ENCODE measurements around the gene SMARCB1.

SMARCB1 gene

GRCh38 chr22:23800297-23801237, 13.8 kb downstream of the SMARCB1 start:
- peak in 2 of 10 donors; percentile 47 to 63 for DNase-seq
- intact Hi-C loops (cut with DNase I) = no loop called here

DNA sequence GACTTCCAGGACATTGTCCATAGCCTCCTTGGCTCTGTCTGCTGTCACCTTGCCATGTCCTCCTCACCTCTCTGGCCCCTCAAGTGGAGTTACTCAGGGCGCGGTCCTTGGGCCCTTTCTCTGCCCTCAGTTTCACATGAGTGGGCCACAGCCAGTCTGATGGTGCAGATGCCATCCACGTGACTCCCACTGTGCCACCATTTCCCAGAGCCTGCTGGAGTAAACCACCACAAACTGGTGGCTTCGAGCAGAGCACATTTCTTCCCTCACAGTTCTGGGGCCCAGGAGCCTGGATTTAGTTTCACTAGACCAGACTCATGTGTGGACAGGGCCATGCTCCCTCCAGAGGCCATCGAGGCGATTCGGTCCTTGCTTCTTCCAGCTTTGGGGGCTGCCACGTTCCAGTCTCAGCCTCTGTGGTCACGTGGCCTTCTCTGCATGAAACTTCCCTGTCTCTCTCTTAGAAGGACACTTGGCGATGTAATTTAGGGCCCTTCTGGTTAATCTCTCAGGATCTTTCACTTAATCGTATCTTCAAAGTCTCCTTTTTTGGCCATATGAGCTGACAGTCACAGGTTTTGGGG, 14.6 kb downstream of the SMARCB1 start:
- intact Hi-C loops (cut with DNase I) = no loop called here
- peak in 2 of 10 donors; percentile 20 to 39 for DNase-seq

DNA sequence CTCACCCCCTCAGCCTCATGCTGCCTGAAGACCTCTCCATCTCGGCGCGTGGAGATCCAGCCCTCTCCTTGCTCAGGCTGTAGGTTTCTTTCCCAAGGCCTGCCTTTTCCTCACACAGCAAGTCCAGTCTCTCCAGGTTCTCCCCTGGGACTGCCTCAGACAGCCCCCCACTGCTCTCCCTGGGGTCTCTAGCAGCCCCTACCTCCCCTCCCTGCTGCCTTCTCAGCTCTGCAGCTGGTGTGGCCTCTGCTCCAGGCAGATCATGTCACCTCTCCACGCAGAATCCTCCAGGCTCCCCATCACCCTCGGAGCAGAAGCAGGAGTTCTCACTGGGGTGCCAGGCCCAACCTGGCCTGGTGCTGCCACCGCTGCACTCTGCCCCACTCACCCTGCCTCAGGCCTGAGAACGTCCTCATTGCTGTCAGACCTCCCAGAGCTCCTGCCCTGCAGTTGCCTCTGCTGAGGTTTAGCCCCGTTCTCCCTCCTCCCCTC, 15.2 kb downstream of the SMARCB1 start:
- intact Hi-C loops (cut with DNase I) = no loop called here

DNA sequence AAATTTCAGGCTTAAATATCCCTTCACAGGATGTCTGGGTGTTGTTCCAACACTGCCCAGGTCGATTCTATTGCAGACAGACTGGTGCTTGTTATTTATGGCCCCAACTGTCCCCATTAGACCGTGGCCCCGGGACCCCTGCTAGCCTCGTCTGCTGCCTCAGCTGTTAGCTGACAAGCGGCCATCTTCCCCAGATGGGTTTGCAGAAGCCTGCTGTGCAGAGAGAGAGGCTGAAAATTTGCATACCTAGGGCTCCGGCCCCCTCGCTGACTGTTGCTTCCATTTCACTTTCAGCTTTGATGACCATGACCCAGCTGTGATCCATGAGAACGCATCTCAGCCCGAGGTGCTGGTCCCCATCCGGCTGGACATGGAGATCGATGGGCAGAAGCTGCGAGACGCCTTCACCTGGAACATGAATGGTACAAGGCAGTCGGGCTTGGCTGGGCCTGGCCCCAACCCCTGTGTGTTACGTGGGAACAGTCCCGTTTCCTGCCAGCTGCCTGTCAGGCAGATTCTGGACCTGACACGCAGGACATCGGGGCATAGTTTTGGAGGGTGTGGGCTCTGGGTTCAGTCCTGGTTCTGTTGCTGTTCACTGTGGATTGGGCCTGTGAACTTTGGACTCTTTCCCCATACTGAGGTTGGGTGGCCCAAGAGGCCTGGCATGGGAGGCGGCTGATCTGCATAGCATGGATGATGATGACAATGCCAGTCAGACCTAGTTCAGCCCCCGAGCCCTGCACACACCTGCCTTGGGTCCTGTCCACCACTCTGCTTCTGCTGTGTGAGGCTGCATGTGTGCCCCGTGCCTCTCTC, 16.4 kb downstream of the SMARCB1 start:
- DNase-seq = peak in 3 of 10 donors; percentile 59 to 73 (median 62)
- intact Hi-C loops (cut with DNase I) = no loop called here

More for the DNA sequence above, 15.2 kb downstream of the SMARCB1 start:
- DNase-seq = peak in 2 of 10 donors; percentile 58 to 59

DNA sequence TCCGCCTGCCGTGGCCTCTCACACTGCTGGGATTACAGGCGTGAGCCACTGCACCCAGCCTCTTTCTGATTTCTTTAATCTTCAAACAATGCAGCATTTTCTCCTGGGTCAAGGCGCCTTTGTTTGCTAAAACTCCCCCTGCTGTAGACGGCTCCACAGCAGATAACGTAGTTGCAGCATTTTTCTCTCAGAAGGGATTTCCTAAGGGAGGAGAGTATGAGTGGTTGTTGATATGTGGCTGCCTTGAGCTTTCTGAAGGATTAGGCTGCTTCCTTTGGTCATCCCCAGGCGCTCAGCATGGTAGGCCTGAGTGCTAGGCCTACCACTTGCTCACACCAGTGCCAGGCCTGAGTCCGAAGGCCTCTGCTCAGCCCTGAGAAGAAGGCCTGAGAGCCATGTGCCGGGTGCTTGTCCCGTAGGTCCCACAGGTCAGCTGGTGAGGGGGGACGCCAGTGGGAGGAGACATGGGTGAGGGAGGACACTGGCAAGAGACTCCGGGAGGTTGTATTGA, 18.1 kb downstream of the SMARCB1 start:
- intact Hi-C loops (cut with DNase I) = no loop called here
- peak in 3 of 10 donors; percentile 10 to 42 (median 22) for DNase-seq

DNA sequence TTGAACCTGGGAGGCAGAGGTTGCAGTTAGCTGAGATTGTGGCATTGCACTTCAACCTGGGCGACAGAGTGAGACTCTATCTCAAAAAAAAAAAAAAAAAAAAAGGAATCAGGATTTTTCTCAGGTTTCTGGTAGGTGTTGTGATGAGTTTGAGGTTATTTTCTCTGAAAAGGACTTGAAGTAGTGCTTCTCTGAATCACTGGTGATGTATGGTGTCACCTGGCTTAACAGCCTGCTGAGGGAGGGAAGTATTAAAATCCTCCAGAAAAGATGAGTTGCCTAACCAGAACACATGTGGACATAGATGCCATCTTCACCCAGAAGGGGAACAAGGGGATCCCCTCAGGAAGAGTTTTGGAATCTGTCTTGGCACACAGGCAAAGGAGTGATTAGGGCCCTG, 20.1 kb downstream of the SMARCB1 start:
- intact Hi-C loops (cut with DNase I) = no loop called here
- no peak for DNase-seq

- intact Hi-C loops (cut with DNase I) = no loop called here
Measured at GRCh38 chr22:23812378-23812777, 25.6 kb downstream of the SMARCB1 start.

DNA sequence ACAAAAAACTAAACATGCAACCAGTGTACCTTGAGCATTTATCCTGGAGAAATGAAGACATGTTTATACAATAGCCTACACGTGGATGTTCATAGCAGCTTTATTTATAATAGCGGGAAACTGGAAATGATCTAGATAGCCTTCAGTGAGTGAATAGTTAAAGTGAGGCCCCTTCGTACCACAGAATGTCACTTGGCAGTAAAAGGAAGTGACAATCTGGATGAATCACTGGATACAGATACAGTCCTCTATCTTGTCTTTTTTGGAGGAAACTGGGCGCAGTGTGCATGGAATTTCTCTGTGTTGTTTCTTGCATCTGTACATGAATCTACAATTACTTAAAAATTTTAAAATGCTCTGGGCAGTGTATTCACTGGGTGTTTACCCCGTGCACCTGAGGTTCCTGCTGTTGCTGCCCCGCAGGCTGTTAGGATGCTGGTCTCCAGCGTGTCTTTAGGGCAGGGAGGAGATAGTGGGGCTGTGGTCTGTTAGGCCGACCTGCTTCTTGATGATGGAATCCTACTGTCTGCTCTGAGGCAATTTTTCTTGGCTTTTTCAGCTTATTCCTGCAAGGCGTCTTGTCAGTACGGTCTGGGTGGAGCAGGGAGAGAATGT, 28.9 kb downstream of the SMARCB1 start:
- intact Hi-C loops (cut with DNase I) = no loop called here
- peak in 1 of 10 donors; percentile 24 for DNase-seq

More at GRCh38 chr22:23812378-23812777, 25.6 kb downstream of the SMARCB1 start:
- DNase-seq = no peak

DNA sequence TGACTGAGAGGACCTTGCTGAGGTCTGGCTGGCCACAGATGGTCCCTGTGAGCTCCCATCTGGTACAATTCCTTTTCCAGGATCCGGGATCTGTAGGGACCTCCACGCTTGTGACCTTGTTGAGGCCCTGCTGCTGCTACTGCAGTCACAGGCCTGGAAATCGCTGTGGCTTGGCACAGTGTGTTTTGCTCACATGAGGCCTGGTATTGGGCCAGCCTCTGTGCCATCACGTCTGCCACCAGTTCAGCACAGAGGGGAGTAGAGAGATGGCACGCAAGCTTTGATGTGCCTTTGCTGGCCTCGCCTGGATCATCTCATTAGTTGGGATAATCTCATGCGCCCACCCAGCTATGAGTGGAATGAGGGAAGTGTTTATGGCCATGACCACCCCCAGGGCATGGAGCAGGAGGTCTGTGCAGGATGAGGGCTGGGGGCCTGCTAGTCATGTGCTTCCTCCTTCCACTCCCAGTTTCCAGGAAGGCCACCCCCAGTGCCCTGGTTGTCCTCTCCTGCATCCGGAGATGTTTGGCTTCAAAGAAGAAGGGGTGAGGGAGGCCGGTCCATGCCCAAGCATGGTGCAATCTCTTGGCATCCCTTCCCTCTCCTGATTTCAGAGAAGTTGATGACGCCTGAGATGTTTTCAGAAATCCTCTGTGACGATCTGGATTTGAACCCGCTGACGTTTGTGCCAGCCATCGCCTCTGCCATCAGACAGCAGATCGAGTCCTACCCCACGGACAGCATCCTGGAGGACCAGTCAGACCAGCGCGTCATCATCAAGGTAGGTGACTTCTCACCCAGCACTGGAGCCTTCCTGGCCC, 29.6 kb downstream of the SMARCB1 start:
- DNase-seq = peak in 9 of 10 donors; percentile 43 to 92 (median 59)
- intact Hi-C loops (cut with DNase I) = no loop called here

DNA sequence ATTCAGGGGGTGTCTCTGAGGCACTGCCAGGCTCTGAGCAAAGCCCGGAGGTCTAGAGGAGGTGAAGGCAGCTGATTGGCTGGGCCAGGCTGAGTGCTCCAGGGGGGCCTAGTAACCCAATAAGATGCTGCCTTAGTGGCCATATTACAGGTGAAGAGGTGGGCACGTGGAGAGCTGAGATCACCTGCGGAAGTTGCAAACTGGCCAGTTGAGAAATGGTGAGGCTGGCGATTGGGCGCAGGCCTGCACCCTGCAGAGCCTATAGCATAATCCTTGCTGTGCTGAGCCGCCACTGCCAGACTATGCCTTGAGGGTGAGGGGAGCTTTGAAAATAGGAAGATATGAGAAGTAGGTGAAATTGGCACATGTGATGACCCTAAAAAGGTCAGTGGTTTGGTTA, 30.4 kb downstream of the SMARCB1 start:
- intact Hi-C loops (cut with DNase I) = no loop called here
- DNase-seq = peak in 1 of 10 donors; percentile 71

DNA sequence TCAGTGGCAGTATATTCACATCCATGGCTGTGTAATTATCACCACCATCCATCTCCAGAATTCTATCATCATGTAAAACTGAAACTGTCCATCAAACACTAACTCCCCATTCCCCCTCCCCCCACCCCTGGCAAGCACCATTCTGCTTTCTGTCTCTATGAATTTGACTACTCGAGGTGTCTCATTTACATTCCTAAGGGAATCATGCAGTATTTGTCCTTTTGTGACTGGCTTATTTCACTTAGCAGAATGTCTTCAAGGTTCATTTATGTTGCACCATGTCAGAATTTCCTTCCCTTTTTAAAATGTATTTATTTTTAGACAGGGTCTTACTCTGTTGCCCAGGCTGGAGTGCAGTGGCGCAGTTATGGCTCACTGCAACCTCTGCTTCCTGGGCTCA, 31.8 kb downstream of the SMARCB1 start:
- intact Hi-C loops (cut with DNase I) = no loop called here
- peak in 2 of 10 donors; percentile 3 to 5 for DNase-seq

DNA sequence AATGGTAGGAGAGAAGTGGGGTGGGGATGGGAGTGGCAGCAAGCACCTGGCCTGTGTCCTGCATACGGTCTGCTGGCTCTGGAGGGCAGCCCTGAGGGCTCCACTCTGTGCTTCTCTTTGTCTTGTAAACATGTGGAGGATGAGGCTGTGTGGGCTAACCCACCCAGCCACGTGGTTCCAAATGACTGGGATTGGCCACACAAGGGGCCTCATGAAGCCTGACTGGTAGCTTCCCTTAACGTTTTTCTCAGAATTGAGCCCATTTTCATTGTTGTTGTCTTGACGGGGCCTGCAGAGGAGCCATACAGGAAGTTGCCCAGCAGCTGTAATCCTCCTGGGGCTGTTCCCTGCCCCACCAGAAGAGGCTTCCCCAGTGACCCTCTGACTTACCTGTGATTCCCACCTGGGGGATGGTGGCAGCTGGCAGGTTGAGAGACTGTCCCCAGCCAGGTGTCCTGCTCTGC, 34.0 kb downstream of the SMARCB1 start:
- peak in 2 of 10 donors; percentile 39 to 54 for DNase-seq
- intact Hi-C loops (cut with DNase I) = no loop called here

DNA sequence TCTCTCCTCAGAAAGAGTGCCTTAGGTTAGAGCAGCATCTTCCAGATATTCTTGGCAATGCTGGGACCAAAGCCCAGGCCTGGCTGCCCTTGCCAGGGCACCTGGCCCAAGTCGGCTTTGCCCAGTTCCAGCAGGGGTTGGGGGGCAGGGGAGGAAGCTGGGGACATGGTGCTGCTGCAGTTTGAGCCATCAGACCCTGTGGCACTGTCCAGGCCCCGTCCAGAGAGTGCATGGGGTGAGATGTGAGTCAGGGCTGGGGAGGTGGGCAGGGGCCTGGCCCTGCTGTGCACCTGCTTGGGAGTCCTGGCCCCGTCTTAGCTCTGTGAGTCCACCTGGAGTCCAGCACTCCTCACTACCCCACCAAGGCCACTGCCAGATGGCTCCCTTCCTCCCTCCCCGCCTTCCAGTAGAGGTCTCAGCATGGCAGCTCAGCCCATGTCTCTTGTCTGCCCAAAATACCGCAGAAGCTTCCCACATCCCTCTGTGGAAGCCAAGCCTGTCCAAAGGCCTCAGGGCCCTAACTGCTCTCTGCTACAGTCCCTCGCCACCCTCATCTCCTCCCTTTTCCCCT, 35.4 kb downstream of the SMARCB1 start:
- peak in 2 of 10 donors; percentile 70 to 87 for DNase-seq
- intact Hi-C loops (cut with DNase I) = no loop called here

GRCh38 chr22:23823331-23823791, 36.6 kb downstream of the SMARCB1 start:
- intact Hi-C loops (cut with DNase I) = no loop called here
- DNase-seq = peak in 4 of 10 donors; percentile 12 to 81 (median 50)

- peak in 3 of 10 donors; percentile 14 to 72 (median 43) for DNase-seq
- intact Hi-C loops (cut with DNase I) = no loop called here
Measured at GRCh38 chr22:23824476-23825245, 37.9 kb downstream of the SMARCB1 start.

DNA sequence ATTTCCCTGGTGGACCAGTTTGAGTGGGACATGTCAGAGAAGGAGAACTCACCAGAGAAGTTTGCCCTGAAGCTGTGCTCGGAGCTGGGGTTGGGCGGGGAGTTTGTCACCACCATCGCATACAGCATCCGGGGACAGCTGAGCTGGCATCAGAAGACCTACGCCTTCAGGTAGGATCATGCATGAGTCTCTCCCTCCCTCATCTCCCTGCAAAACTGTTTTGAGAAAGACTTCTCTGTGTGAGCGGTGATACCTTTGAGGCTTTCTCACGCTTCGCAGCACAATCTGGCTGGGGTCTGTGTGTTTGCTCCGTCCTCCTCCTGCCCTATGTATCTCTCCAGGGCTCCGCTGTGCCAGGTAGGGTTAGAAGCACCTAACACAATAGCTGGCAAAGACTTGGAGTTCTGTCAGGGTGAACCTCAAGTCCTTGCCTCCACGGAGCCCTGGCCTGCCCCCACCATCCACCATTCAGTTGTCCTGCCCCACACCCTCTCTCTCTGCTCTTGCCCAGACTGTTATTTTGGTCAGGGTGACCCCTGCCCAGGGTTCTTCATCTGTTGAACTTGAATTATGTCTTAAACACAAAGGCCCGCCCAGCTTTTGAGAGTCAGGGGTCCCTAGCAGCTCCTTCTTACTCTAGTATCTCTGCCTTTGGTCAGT, 38.6 kb downstream of the SMARCB1 start:
- peak in 3 of 10 donors; percentile 2 to 70 (median 59) for DNase-seq
- intact Hi-C loops (cut with DNase I) = no loop called here

Data from posterior cingulate gyrus (tissue), 11 donors.